Right renal cortex interstitium (tissue), 3 donors: ENCODE results near the gene UVRAG. TPM values are rescaled to one million over a fixed set of nuclear protein-coding genes. Genes with fewer than 3 reads are reported as not detected.

Experiments used
- DNase-seq, 3 donors: peaks; one replicate each; pipeline ENCODE4 v3.0.0-alpha.2; 2013; ENCODE audit warnings: low read depth in 3 of 3, low spot score in 2 of 3
- polyA plus RNA-seq, 3 donors: library from polyadenylated mRNA; unstranded; fragments of 120-200 nt; gene quantifications; one replicate each; pipeline ENCODE4 v1.2.1, GENCODE V29; 2013; ENCODE audit not compliant: insufficient read length in 3 of 3

Gene UVRAG
- polyA plus RNA-seq, 3 donors: 16.4 to 19.5 (median 17.5) TPM

DNA sequence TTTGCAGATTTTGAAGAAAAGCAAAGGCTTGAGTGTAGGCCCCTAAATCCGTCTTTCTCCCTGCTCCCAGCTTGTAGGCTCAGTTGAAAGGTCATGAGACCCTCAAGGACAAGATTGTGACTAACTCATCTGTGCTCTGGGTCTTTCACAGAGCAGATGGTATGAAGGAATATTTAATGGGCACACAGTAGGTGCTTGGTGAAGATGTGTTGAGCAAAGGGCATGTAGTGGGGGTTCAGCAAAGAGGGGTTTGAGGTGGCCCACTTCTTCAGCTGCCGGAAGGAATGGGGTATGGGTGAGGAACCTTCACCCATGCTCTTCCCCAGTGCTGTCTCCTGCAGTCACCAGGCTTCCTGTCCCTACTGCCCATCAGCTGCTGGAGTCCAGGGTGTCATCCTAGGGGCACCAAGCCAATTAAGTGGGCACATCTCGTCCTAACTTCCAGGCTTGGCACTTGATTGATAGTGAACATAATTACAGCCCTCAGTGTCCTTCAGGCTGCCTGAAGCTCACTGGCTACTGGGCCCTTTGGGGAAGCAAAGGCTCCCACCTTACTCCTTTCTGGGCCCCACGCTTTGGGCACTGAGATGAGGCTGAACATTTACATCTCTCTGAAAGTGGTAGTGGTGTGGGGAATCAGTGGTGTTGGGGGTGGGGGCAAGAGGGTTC lies 31.5 kb upstream of the UVRAG start:
- no peak for DNase-seq

GRCh38 chr11:75784085-75784478 lies 30.9 kb upstream of the UVRAG start:
- DNase-seq: no peak

DNA sequence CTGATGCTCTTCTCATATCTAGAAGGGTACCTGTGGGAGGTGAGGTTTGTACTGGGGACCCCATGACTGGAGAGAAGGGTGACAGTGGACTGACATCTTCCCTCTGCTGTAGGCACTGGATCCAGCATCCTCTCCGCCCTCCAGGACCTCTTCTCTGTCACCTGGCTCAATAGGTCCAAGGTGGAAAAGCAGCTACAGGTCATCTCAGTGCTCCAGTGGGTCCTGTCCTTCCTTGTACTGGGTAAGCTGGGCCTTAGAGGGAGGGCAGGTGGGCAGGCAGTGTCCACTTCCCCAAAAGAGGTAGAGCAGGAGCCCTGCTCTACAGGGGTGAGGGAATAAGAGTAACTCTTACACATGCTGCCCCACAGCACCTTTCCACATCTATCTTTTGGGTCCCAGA lies 30.5 kb upstream of the UVRAG start:
- DNase-seq: no peak

GRCh38 chr11:75785187-75785586 lies 29.8 kb upstream of the UVRAG start:
- DNase-seq: no peak

DNA sequence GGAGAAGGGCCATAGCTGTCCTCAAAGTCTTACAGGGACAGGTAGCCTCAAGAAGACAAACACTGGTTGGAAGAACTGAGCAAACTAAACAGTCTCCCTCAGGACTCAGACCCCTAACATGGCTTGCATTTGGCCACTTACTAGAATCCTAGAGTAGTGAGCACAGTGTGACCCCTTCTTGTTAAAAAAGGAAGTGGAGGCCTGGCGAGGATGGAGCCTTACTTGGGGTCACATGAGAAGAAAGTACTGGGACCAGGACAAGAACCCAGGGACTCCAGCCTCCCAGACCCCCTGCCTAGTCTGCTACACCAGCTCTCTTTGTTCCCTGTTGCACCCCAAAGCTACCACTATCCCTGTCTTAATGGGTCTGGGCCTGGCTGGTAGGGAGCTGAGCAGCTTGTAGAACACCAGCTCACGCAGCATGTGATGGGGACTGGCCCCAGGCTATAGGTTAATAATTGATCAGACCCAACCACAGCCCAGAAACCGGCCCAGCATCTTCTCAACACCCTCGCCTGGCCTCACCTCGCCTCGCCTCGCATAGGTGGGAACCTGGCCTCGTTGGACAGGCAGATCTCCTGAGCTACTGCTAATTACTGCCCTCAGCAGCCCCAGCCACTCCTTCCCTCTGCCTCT lies 28.8 kb upstream of the UVRAG start:
- peak in 2 of 3 donors; percentile 36 to 39 for DNase-seq

- DNase-seq: no peak
Measured at GRCh38 chr11:75789521-75789920, 25.5 kb upstream of the UVRAG start.

DNA sequence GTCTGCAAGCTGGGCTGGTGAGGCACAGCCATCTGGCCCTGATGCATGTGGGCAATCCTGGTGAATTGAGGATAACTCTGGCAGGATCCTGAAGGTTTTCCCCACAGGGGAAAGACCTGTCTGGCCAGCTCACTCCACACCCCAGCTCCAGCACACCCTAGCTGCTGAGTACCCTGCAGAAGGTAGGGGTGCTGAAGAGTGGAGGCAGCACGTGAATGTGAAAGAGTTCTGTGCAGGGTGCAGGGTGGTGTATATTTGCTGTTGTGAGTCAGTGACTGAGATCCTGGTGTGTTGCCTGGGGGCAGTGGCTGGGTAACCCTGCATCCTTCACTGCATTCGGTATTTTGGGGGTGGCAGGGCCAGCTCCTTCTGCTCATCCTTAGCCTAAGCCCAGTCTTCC lies 24.0 kb upstream of the UVRAG start:
- no peak for DNase-seq

DNA sequence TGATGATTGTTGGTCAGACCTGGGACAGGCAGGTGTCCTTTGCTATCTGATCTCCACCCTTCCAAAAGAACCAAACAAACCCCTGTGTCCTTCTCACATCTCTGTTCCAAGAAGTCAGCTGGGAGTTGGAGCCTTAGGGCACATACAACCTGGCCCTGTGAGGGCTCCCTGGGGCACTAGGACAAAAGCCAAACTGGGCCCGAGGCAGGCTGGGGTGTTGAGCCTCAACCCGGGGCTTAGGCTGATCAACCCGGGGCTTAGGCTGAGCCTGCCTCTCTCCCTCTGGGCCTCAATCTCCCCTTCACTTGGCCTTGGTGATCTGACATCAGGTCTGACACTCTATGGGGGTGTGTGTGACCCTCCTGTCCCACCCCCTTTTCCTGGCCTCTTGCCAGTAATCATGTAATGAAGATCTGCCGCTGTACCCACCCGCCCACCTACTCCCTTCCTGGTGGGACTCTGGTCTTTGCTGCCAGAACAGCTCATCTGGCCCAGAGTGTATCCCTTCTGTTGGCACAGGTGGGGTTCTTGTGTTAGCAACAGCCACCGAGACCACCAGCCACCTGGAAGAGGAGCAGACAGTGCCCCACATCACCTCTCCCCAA lies 22.8 kb upstream of the UVRAG start:
- DNase-seq: no peak

DNA sequence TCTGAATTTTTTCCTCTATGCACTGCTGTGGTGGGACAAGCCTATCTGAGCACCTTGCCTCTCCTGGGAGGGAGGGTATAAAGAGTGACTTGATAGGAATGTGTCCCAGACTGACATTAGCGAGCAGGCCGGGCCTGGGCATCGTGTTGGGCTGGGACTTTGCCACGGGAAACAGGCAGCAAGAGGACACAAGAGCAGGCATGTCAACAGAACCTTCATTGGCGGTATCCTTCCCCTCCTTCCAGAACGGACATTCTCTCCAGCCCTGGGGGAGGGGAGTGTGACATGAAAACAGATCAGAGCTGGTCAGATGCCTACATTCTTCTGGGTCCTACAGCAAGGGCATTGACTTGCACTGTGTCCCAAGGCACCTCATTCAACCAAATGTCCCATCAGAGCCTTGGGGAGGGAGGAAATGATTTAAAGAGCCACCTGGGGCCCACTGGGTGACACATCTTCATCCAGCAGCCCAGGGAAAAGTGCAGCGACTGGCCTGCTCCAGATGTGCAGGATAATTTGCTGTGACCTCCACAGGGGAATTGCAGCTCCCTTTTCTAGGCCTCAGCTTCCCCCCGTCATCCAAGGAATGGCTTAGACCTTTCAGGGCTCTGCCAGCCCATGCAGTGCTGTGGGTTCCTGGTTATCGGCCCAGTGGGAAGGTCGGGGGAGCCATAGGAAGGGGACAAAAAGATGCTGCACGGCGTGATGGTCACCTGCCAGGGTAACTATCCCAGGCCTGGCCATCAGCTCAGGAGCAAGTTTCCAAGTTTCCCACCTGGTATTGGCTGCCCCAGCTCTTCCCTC lies 21.8 kb upstream of the UVRAG start:
- no peak for DNase-seq

DNA sequence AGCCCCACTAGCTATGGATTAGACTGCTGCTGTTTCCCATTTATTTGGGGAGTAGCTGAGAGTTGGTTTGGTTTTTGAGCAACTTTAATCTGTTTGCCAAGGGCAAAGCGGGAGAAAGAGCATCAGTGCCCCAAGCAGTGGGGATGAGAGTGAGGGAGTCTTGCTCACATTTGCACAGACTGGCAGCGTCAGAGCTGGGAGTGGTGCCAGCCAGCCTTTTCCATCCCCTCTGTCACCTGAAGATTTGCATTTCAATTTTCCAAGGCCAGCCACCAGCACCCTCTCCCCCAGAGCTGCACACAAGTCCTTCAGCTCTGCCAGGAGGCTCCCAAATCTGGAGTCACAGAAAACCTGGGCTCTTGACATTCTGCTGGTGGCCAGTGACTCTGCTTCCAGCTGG lies 21.0 kb upstream of the UVRAG start:
- DNase-seq: no peak

- no peak for DNase-seq
Measured at GRCh38 chr11:75795276-75796090, 19.5 kb upstream of the UVRAG start.

GRCh38 chr11:75796091-75796435 lies 18.9 kb upstream of the UVRAG start:
- DNase-seq: no peak

DNA sequence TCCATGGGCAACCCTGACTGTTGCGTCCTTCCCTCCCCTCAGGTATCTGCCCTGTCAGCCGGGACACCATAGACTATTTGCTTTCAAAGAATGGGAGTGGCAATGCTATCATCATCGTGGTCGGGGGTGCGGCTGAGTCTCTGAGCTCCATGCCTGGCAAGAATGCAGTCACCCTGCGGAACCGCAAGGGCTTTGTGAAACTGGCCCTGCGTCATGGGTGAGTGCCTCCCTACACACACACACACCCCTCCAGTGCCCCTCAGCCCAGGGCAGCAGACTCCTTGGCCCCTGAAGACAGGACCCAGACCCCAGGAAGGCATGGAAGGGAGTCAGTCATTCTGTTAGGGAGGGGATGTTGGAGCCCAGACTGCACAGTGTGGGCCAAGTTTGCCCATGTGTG lies 17.9 kb upstream of the UVRAG start:
- no peak for DNase-seq

GRCh38 chr11:75797792-75798191 lies 17.2 kb upstream of the UVRAG start:
- no peak for DNase-seq

- DNase-seq: no peak
Measured at GRCh38 chr11:75800136-75800675, 14.8 kb upstream of the UVRAG start.

DNA sequence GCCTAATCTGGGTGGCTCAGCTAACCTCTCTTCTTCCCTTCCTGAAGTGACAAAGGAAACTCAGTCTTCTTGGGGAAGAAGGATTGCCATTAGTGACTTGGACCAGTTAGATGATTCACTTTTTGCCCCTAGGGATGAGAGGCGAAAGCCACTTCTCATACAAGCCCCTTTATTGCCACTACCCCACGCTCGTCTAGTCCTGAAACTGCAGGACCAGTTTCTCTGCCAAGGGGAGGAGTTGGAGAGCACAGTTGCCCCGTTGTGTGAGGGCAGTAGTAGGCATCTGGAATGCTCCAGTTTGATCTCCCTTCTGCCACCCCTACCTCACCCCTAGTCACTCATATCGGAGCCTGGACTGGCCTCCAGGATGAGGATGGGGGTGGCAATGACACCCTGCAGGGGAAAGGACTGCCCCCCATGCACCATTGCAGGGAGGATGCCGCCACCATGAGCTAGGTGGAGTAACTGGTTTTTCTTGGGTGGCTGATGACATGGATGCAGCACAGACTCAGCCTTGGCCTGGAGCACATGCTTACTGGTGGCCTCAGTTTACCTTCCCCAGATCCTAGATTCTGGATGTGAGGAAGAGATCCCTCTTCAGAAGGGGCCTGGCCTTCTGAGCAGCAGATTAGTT lies 14.2 kb upstream of the UVRAG start:
- no peak for DNase-seq

- DNase-seq: no peak
Measured at GRCh38 chr11:75801362-75802020, 13.5 kb upstream of the UVRAG start.

GRCh38 chr11:75802021-75802912 lies 12.7 kb upstream of the UVRAG start:
- DNase-seq: no peak
